ENCODE results near the gene ACACB. TPM values are rescaled to one million over a fixed set of nuclear protein-coding genes. Genes with fewer than 3 reads are reported as not detected.

Gene ACACB
- total RNA-seq, 1 donor from 2014 or later = 140 TPM

GRCh38 chr12:109256011-109256410, 139.6 kb downstream of the ACACB start:
- Histone ChIP-seq H3K4me1 (no peaks in the 10 kb centered on the region), H3K27me3 (no peaks in the 10 kb centered on the region), H3K27ac (no peak overlapping the region), H3K4me3 (no peak overlapping the region), H3K36me3 (peaks cover 36 to 93% of the 10 kb centered on the region in 2 donors), H3K9me3 (peaks cover 0 to 11% of the 10 kb centered on the region in 2 donors)
- no peak for DNase-seq (ENCODE audit: low spot score in 2 of 2)
- TF ChIP-seq CTCF (IDR thresholded peaks at IDR 0.05) = no peak
- intact Hi-C loops (cut with DNase I) = no loop called here

GRCh38 chr12:109258201-109258600, 141.8 kb downstream of the ACACB start:
- no peaks in the 10 kb centered on the region for H3K4me1 ChIP-seq
- H3K36me3 ChIP-seq = peaks cover 32 to 92% of the 10 kb centered on the region in 2 donors
- H3K27ac ChIP-seq = no peak overlapping the region
- peaks cover 0 to 10% of the 10 kb centered on the region in 2 donors for H3K9me3 ChIP-seq
- intact Hi-C loops (cut with DNase I) = no loop called here
- TF ChIP-seq CTCF (IDR thresholded peaks at IDR 0.05) = no peak
- no peak overlapping the region for H3K4me3 ChIP-seq
- no peaks in the 10 kb centered on the region for H3K27me3 ChIP-seq
- no peak for DNase-seq (ENCODE audit: low spot score in 2 of 2)

GRCh38 chr12:109258607-109259544, 142.5 kb downstream of the ACACB start:
- Histone ChIP-seq H3K4me3 (no peak overlapping the region), H3K27me3 (no peaks in the 10 kb centered on the region), H3K4me1 (no peaks in the 10 kb centered on the region), H3K27ac (no peak overlapping the region), H3K36me3 (peaks cover 26 to 91% of the 10 kb centered on the region in 2 donors), H3K9me3 (peaks cover 0 to 3% of the 10 kb centered on the region in 2 donors)
- TF ChIP-seq CTCF (IDR thresholded peaks at IDR 0.05) = no peak
- intact Hi-C loops (cut with DNase I) = no loop called here
- DNase-seq (ENCODE audit: low spot score in 2 of 2) = no peak

GRCh38 chr12:109259545-109259895, 143.1 kb downstream of the ACACB start:
- TF ChIP-seq CTCF (IDR thresholded peaks at IDR 0.05) = no peak
- Histone ChIP-seq H3K4me3 (no peak overlapping the region), H3K36me3 (peaks cover 21 to 91% of the 10 kb centered on the region in 2 donors), H3K27me3 (no peaks in the 10 kb centered on the region), H3K27ac (no peak overlapping the region), H3K9me3 (no peaks in the 10 kb centered on the region), H3K4me1 (no peaks in the 10 kb centered on the region)
- no peak for DNase-seq (ENCODE audit: low spot score in 2 of 2)
- intact Hi-C loops (cut with DNase I) = no loop called here

- intact Hi-C loops (cut with DNase I) = no loop called here
- H3K27ac ChIP-seq = no peak overlapping the region
- H3K4me3 ChIP-seq = no peak overlapping the region
- H3K4me1 ChIP-seq = no peaks in the 10 kb centered on the region
- no peaks in the 10 kb centered on the region for H3K9me3 ChIP-seq
- TF ChIP-seq CTCF (IDR thresholded peaks at IDR 0.05) = no peak
- no peak for DNase-seq (ENCODE audit: low spot score in 2 of 2)
- no peaks in the 10 kb centered on the region for H3K27me3 ChIP-seq
- peaks cover 28 to 94% of the 10 kb centered on the region in 2 donors for H3K36me3 ChIP-seq
Observed at GRCh38 chr12:109261087-109261486, 144.7 kb downstream of the ACACB start.

Measured in ascending aorta (tissue), 2 donors.